ENCODE data around the gene FARS2. TPM values are rescaled to one million over a fixed set of nuclear protein-coding genes. Genes with fewer than 3 reads are reported as not detected.

The FARS2 gene
- total RNA-seq, 2 donors from 2014 or later: 23.9 to 26.0 TPM

GRCh38 chr6:5412663-5413062 lies 151.3 kb downstream of the FARS2 start:
- Mint-ChIP-seq H3K9me3 (no peaks in the 10 kb centered on the region), H3K36me3 (ENCODE audit: insufficient read depth in 2 of 2) (peaks cover 2 to 13% of the 10 kb centered on the region in 2 donors), H3K27me3 (ENCODE audit: low read depth) (no peaks in the 10 kb centered on the region), H3K27ac (no peak overlapping the region), H3K4me3 (no peak overlapping the region), H3K4me1 (ENCODE audit: low read depth) (no peaks in the 10 kb centered on the region)
- DNase-seq: no peak
- no peak for ATAC-seq (replicated peaks in 1 of 2)

GRCh38 chr6:5416250-5416649 lies 154.9 kb downstream of the FARS2 start:
- Mint-ChIP-seq H3K9me3 (no peaks in the 10 kb centered on the region), H3K4me1 (ENCODE audit: low read depth) (no peaks in the 10 kb centered on the region), H3K27ac (no peak overlapping the region), H3K36me3 (ENCODE audit: insufficient read depth in 2 of 2) (peaks cover 5 to 10% of the 10 kb centered on the region in 2 donors), H3K4me3 (no peak overlapping the region), H3K27me3 (ENCODE audit: low read depth) (no peaks in the 10 kb centered on the region)
- ATAC-seq (replicated peaks in 1 of 2) (no peak), DNase-seq (no peak)

GRCh38 chr6:5422321-5422915 lies 161.1 kb downstream of the FARS2 start:
- DNase-seq (no peak), ATAC-seq (replicated peaks in 1 of 2) (no peak)
- Mint-ChIP-seq H3K9me3 (no peaks in the 10 kb centered on the region), H3K27me3 (ENCODE audit: low read depth) (no peaks in the 10 kb centered on the region), H3K4me3 (no peak overlapping the region), H3K36me3 (ENCODE audit: insufficient read depth in 2 of 2) (peaks cover 5% of the 10 kb centered on the region in 2 donors), H3K4me1 (ENCODE audit: low read depth) (peaks cover 5% of the 10 kb centered on the region), H3K27ac (no peak overlapping the region)

GRCh38 chr6:5423251-5423650 lies 161.9 kb downstream of the FARS2 start:
- H3K27ac Mint-ChIP-seq: no peak overlapping the region
- H3K4me3 Mint-ChIP-seq: no peak overlapping the region
- peaks cover 2 to 3% of the 10 kb centered on the region in 2 donors for H3K36me3 Mint-ChIP-seq (ENCODE audit: insufficient read depth in 2 of 2)
- H3K27me3 Mint-ChIP-seq (ENCODE audit: low read depth): no peaks in the 10 kb centered on the region
- no peak for DNase-seq
- peaks cover 5% of the 10 kb centered on the region for H3K4me1 Mint-ChIP-seq (ENCODE audit: low read depth)
- H3K9me3 Mint-ChIP-seq: no peaks in the 10 kb centered on the region
- no peak for ATAC-seq (replicated peaks in 1 of 2)

- no peak overlapping the region for H3K27ac Mint-ChIP-seq
- H3K4me1 Mint-ChIP-seq (ENCODE audit: low read depth): peaks cover 5% of the 10 kb centered on the region
- no peaks in the 10 kb centered on the region for H3K27me3 Mint-ChIP-seq (ENCODE audit: low read depth)
- DNase-seq (no peak), ATAC-seq (replicated peaks in 1 of 2) (no peak)
- H3K36me3 Mint-ChIP-seq (ENCODE audit: insufficient read depth in 2 of 2): no peaks in the 10 kb centered on the region
- no peak overlapping the region for H3K4me3 Mint-ChIP-seq
- no peaks in the 10 kb centered on the region for H3K9me3 Mint-ChIP-seq
Measured at GRCh38 chr6:5424726-5425125, 163.4 kb downstream of the FARS2 start.

- Mint-ChIP-seq H3K4me3 (no peak overlapping the region), H3K36me3 (ENCODE audit: insufficient read depth in 2 of 2) (no peaks in the 10 kb centered on the region), H3K27ac (no peak overlapping the region), H3K9me3 (no peaks in the 10 kb centered on the region), H3K4me1 (ENCODE audit: low read depth) (peaks cover 5% of the 10 kb centered on the region), H3K27me3 (ENCODE audit: low read depth) (no peaks in the 10 kb centered on the region)
- ATAC-seq (replicated peaks in 1 of 2) (no peak), DNase-seq (no peak)
Measured at GRCh38 chr6:5425267-5425666, 164.0 kb downstream of the FARS2 start.

- no peaks in the 10 kb centered on the region for H3K36me3 Mint-ChIP-seq (ENCODE audit: insufficient read depth in 2 of 2)
- no peak overlapping the region for H3K4me3 Mint-ChIP-seq
- H3K27me3 Mint-ChIP-seq (ENCODE audit: low read depth): no peaks in the 10 kb centered on the region
- H3K4me1 Mint-ChIP-seq (ENCODE audit: low read depth): peaks cover 5% of the 10 kb centered on the region
- no peak for ATAC-seq (replicated peaks in 1 of 2)
- H3K9me3 Mint-ChIP-seq: no peaks in the 10 kb centered on the region
- no peak overlapping the region for H3K27ac Mint-ChIP-seq
- DNase-seq: no peak
Measured at GRCh38 chr6:5425797-5426196, 164.5 kb downstream of the FARS2 start.

- Mint-ChIP-seq H3K36me3 (ENCODE audit: insufficient read depth in 2 of 2) (no peaks in the 10 kb centered on the region), H3K4me3 (no peak overlapping the region), H3K27me3 (ENCODE audit: low read depth) (no peaks in the 10 kb centered on the region), H3K4me1 (ENCODE audit: low read depth) (no peaks in the 10 kb centered on the region), H3K9me3 (no peaks in the 10 kb centered on the region), H3K27ac (no peak overlapping the region)
- ATAC-seq (replicated peaks in 1 of 2): no peak
- no peak for DNase-seq
Measured at GRCh38 chr6:5427586-5427985, 166.3 kb downstream of the FARS2 start.

- no peak for ATAC-seq (replicated peaks in 1 of 2)
- DNase-seq: no peak
- Mint-ChIP-seq H3K9me3 (peaks cover 0 to 6% of the 10 kb centered on the region in 2 donors), H3K27me3 (ENCODE audit: low read depth) (no peaks in the 10 kb centered on the region), H3K4me3 (no peak overlapping the region), H3K27ac (no peak overlapping the region), H3K4me1 (ENCODE audit: low read depth) (peaks cover 4% of the 10 kb centered on the region), H3K36me3 (ENCODE audit: insufficient read depth in 2 of 2) (peaks cover 8 to 20% of the 10 kb centered on the region in 2 donors)
Measured at GRCh38 chr6:5433324-5433723, 172.0 kb downstream of the FARS2 start.

GRCh38 chr6:5435449-5435848 lies 174.1 kb downstream of the FARS2 start:
- DNase-seq (no peak), ATAC-seq (replicated peaks in 1 of 2) (no peak)
- Mint-ChIP-seq H3K36me3 (ENCODE audit: insufficient read depth in 2 of 2) (peaks cover 8 to 23% of the 10 kb centered on the region in 2 donors), H3K4me3 (no peak overlapping the region), H3K27ac (no peak overlapping the region), H3K9me3 (peaks cover 0 to 6% of the 10 kb centered on the region in 2 donors), H3K4me1 (ENCODE audit: low read depth) (peaks cover 6% of the 10 kb centered on the region), H3K27me3 (ENCODE audit: low read depth) (no peaks in the 10 kb centered on the region)

- H3K9me3 Mint-ChIP-seq: peaks cover 0 to 6% of the 10 kb centered on the region in 2 donors
- no peak for ATAC-seq (replicated peaks in 1 of 2)
- no peak for DNase-seq
- no peak overlapping the region for H3K4me3 Mint-ChIP-seq
- no peak overlapping the region for H3K27ac Mint-ChIP-seq
- H3K27me3 Mint-ChIP-seq (ENCODE audit: low read depth): no peaks in the 10 kb centered on the region
- H3K4me1 Mint-ChIP-seq (ENCODE audit: low read depth): peaks cover 11% of the 10 kb centered on the region
- peaks cover 8 to 23% of the 10 kb centered on the region in 2 donors for H3K36me3 Mint-ChIP-seq (ENCODE audit: insufficient read depth in 2 of 2)
Measured at GRCh38 chr6:5438922-5439584, 177.7 kb downstream of the FARS2 start.

- no peak overlapping the region for H3K4me3 Mint-ChIP-seq
- peaks cover 0 to 6% of the 10 kb centered on the region in 2 donors for H3K9me3 Mint-ChIP-seq
- peaks cover 8 to 23% of the 10 kb centered on the region in 2 donors for H3K36me3 Mint-ChIP-seq (ENCODE audit: insufficient read depth in 2 of 2)
- no peaks in the 10 kb centered on the region for H3K27me3 Mint-ChIP-seq (ENCODE audit: low read depth)
- ATAC-seq (replicated peaks in 1 of 2) (no peak), DNase-seq (no peak)
- peaks cover 11% of the 10 kb centered on the region for H3K4me1 Mint-ChIP-seq (ENCODE audit: low read depth)
- H3K27ac Mint-ChIP-seq: no peak overlapping the region
Measured at GRCh38 chr6:5439749-5440148, 178.4 kb downstream of the FARS2 start.

- Mint-ChIP-seq H3K9me3 (peaks cover 0 to 3% of the 10 kb centered on the region in 2 donors), H3K4me3 (no peak overlapping the region), H3K36me3 (ENCODE audit: insufficient read depth in 2 of 2) (peaks cover 3 to 15% of the 10 kb centered on the region in 2 donors), H3K27ac (no peak overlapping the region), H3K4me1 (ENCODE audit: low read depth) (peaks cover 11% of the 10 kb centered on the region), H3K27me3 (ENCODE audit: low read depth) (no peaks in the 10 kb centered on the region)
- ATAC-seq (replicated peaks in 1 of 2) (no peak), DNase-seq (no peak)
Measured at GRCh38 chr6:5442319-5442718, 181.0 kb downstream of the FARS2 start.

- Mint-ChIP-seq H3K27ac (no peak overlapping the region), H3K27me3 (ENCODE audit: low read depth) (no peaks in the 10 kb centered on the region), H3K36me3 (ENCODE audit: insufficient read depth in 2 of 2) (peaks cover 2 to 9% of the 10 kb centered on the region in 2 donors), H3K9me3 (no peaks in the 10 kb centered on the region), H3K4me1 (ENCODE audit: low read depth) (peaks cover 11% of the 10 kb centered on the region), H3K4me3 (no peak overlapping the region)
- DNase-seq (no peak), ATAC-seq (replicated peaks in 1 of 2) (no peak)
Measured at GRCh38 chr6:5442916-5443315, 181.6 kb downstream of the FARS2 start.
